NCI-H524 treated with DMSO at 0.1 percent for 48 hours (cell line): ENCODE data around the gene RAE1.

ENCODE experiments used
- DNase-seq: peaks from one replicate; lab custom pipeline; 2025; lab: John Stamatoyannopoulos, UW

RAE1 gene

DNA sequence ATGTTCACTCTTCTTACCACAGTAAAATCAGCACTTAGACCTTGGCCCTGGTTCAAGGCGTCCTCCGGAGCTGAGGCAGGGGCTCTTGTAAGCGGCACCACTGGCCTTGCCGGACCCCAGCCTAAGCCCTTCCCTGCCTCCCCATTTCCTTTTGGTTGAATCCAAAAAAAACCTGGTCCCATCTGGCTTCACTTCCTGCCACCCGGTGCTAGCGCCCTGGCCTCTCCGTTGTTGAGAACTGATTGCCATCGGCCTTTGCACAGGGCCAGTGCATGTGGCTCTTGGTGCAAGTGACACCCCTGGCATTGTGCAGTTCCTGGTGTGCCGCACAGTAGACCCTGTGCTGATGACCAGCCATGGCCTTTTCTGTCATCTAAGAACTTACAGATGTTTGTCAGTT is 21.1 kb downstream of the RAE1 start:
- DNase-seq = no peak

DNA sequence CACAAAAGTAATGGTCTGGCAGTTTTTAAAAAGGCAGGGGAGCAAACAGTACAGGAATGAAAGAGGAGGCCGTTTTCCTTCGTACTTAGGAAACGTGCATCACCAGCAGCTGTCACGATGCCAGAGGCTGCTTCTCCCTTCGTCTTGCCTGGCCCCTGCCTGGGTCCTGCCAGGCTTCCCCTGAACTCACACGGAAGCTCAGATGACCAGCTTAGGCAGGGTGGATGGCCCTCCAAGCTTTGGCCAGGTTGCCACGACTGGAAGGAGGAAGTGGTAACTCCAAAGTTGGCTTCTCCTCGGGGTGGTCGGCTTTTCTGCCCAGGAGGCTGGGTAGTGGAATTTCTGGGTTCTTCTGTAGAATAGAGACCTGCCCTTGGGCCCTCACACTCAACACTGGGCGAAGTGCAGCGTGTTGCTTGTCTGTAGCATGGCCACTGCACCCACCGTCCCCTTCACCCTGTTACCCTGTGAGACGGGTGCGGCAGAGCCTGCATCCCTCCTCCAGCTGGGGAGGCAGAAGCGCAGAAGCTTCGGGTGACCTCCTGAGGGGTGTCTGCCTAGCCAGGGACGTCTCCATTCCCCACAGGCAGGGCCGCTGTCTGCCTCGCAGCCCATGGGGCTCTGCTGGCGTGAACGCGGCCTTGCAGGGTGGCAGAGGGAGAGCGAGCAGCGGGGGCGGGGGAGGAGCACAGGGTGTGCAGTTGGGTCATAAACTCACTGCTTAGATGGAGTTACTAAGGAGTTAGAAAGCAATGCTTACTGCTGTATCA is 21.7 kb downstream of the RAE1 start:
- DNase-seq = no peak

DNA sequence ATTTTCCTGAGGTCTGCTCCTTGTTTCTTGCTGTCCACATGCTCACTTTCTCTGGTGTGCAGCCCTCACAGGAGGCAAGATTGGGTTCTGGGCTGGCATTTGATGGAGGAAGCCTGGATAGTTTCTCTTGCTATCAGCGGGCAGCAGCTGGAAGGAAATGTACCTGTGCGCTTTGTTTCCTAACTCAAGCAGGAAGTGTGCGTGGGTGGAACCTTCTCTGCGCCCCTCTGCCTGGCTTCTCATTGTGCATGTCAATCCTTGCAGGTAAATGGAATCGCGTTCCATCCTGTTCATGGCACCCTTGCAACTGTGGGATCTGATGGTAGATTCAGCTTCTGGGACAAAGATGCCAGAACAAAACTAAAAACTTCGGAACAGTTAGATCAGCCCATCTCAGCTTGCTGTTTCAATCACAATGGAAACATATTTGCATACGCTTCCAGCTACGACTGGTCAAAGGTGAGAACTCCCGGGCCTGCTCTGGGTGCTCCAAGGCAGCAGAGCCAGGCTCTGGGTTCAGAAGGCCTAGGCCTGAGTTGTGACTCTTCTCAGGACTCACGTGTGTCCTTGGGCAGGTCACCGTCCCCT is 23.4 kb downstream of the RAE1 start:
- DNase-seq = no peak

DNA sequence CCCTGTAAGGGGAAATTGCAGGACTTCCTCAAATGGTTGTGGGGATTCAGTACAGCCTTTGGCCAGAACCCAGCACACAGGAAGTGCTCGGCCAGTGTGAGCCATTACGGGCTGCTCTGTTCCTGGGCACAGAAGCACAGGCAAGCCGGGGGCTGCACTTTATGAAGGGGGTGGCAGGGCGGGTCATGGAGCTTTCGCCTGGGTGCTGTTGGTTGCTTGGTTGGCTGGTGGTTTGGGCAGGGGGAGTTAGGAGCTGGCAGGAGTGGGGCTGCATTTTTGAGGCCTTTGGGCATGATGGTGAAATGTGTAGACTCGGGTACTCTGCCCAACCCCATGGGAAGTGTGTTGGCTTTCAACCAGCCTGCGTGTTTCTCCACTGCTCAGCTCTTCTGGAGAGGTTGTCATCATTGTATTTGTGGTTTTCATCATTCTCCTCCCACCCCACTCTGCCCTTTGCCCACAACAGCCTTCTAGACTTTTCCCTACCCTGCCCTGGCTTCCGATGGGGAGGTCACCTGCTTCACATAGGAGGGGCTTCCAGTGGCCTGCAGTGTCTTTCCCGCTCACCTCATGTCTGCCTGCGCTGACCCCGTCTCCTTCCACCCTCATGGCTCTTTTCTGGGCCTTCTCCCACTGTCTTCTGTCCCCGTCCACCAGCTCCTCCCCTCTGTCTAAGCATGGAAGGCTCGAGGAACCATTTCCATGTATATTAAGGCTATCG is 24.0 kb downstream of the RAE1 start:
- DNase-seq = no peak

DNA sequence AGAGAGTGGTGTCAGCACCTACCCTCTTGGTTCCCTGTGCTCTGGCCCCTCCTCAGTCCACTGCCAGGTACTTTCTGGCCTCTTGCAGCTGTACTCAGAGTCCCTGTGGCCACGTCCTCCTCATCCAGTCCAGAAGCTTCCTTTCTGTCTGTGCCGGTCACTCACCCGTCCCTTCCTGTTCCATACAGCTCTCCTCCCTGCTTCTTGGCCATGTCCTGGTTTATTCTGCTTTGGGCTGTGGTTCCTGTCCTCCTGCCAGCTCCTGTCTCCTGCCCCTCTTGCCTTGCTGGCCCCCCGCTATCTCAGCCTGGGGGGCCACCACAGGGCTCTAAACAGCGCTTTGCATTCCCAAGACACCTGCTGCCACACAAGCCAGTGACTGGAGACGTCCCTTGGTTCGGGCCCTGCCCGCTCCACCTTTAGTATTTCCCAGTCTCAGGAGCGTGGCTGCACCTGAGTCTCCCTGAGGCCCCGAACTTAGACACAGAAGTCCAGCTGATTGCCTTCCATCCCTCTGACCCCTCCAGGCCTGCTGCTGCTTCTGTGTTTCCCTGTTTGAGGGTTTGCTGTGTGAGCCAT is 24.7 kb downstream of the RAE1 start:
- DNase-seq = no peak

DNA sequence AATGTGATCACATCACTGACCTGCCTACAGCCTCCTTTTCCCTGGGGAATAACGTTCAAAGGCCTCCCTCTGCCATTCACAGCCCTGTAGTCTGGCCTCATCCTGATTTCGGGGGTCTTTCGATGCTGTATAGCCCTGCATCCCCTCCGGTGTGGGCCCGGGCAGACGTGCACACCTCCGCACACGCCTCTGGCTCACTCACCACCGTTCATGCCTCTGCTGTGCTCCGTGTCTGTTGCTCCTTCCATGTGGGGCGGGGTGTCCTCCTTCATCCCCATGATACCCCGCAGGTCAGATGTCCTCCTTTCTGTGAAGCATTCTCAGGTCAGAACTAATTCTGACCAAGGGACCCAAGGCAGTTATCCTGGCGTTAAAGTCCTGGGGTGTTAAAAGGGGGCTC is 26.3 kb downstream of the RAE1 start:
- no peak for DNase-seq

DNA sequence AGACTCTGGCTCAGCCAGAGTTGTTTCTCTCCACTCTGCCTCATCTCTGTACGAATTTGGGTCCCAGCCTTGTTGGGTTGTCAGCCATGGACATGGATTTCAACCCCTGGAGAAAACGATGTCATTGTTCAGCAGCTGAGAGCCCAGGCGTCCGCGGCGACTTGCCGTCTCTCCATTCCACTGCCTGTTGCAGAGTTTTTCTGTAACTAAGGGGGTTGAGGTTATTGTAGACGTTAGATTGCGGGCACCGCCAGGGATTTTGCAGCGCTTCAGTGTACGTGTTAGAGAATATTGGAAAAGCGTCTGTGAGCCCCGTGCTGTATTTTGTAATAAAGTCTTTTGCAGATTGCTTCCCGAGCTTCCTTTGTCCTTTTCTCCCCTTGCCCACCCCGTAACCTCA is 27.1 kb downstream of the RAE1 start:
- no peak for DNase-seq

DNA sequence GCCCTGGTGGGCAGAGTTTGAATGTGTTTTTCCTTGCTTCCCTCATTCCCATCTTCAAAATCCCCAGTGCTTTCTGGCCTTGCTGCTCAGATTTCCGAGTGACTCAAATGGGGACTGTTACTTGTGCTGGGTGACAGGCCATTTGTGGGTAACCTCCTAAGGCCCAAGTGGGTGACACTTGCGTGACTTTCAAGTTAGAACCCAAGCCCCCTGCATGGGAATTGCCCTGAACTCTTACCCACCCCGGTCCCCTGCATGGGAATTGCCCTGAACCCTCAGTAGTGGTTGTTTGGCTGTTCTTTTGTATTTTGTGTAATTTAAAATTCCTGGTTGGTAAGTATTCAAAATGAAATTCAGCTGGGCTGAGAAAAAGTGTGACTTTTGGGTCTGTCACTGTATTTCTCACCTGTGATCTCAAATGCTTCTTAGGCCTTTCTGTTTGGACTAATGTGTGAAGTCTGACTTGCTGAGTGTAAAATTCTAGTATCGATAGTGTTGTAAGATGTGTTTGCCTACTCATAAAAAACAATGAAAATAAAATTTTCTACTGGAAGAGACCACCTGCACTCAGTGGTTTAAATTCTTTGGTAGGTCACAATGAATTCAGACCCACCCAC is 27.7 kb downstream of the RAE1 start:
- no peak for DNase-seq

DNA sequence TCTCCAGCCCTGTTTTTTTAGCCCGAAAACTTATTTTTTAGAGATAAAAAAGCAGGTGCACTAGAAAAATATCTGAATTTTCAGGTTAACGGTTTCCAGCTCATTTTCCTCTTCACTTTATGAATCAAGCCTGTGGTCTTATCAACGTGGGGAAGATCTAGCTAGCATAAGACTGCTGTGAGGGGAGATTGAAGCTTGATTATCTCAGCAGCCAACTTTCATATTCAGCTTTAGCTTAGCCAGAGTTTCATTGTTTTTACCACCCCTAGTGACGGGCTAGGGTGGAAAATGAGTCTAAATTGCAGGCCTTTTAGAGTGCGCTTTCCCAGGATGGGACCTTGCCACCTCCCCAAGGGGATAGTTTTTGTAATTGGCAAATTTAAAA is 28.2 kb downstream of the RAE1 start:
- DNase-seq = no peak

DNA sequence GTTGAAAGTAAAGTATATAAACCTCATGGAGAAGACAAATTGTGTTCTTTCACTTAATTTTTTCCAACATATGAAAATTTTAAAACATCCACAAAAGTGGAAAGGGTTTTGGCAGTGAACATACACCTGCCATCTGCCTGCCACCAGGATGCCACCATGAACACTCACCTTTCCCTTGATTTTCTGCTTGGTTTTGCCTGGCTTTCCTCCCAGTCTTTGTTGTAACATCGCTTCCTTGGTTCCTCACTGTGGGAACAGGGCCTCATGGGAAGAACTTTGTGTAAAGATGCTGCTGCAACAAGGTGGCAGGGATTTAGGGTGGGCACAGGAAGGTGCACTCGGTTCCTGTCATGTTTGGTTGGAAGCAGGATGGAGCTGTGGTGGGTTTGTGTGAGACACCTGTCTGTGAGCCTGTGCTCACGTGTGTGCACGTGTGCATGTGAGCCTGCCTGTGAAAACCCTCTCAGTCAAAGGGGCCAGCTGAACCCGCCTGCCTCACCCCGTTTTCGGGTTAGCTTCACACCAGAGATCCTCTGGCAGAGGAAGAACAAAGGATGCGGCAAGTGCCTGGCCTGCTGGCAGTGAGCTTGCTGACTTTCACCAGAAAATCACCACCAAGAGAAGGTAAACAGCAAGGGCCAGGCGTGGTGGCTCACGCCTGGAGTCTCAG is 29.2 kb downstream of the RAE1 start:
- DNase-seq = no peak

DNA sequence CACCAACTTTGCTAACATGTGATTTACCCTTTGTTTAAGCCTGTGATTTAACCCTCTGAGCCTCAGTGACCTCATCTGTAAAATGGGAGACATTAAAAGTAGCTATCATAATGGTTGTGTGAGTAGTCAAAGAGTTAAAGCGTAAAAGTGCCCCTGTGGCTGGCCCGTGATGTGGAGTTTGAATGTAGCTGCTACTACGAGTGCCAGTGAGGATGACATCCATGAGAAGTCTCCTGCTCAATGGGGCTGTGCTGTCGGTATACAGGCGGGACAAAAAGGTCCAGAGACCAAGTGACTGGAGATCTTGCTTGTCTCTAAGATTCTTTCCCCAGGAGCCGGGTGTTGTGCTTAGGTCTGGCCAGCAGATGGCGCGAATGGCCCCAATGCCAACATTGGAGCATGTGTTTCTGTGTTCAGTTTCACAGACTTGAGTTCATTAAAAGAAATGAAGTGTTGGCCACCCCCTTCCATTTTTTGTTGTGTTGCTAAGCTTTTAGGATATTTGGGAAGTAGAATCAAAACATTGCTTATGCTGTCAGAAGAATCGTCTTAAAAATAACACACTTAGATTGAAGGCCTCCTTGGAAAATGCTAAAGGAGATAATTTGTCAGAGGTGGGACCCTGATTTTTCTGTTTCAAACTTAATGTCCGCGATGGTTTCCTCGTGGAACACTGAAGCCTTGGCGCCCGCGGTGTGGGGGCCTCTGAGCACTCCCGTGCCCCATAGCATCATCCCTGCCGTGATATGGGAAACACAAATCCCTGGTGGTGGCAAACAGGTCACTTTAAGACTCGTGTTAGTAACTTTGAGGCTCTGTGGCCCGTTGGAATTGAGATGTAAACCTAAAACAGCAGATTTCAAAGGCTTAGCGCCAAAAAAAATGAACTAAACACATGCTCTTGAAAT is 30.8 kb downstream of the RAE1 start:
- no peak for DNase-seq

DNA sequence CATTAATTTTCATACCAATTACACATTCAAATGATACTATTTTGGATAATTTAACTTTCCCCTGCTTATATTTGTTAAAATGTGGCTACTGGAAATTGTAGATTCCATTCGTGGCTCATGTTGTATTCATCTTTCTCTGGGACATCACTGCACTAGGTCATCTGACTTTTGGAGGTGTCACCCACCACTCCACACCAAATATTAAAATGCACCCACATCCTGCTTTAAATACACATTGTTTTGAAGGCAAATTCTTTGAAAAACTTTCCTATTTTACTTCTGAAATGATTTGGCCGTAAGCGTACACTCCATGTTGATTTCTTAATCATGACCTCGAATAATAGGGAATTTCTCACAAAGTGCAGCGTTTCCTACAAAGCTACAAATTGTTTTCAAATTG is 31.5 kb downstream of the RAE1 start:
- no peak for DNase-seq

DNA sequence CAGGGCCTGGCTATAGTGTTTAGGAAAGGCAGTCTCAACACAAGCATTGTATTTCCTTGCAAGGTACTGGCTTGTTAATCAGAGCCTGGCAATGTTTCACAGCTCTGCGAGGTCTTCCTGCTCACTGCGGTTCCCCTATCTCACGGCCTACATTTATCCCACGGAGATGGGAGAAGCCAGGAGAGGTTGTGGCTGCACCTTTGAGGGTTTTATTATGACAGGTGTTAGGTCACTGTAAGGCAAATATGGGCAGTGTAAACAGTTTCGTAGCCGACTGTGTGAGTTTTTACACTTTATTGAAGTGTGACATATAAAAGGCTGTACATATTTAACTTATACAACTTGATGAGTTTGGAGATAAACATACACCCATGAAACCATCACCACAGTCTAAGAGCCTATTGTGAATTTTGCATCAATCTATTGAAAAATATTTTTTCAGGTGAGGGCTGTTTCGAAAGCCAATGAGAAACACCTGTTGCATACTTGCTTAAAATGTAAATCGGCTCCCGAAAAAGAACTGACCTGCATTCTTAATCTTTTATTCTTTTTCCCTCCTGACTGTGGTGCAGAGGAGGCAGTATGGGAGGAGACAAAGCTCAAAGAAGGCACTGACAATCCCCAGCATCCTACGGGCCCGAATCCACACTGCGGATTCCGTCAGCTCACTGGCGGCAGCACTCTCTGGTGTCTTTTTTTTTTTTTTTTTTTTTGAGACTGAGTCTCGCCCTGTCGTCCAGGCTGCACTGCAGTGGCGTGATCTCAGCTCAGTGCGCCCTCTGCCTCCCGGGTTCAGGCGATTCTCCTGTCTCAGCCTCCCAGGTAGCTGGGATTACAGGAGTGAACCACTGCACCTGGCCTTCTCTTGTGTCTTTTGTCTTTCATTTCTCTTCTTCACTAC is 32.6 kb downstream of the RAE1 start:
- DNase-seq = no peak

DNA sequence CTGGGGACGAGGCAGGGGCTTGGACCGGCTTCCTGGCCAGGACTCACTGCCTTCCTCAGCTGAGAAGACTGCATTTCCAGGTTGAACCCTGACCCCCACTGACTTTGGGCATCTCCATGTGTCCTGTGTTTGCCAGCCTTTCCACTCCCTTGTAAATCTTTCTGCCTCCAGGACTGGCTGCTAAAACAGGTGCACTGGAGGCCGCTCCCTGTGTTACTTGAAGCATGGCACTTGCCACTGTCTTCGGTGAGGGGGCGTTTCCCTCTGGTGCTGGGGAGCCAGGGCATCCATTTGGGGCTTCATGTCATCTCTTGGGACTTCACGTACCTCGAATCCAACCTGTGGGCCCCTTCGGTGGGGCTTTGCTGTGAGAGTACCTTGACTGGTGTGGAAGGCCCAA is 33.4 kb downstream of the RAE1 start:
- DNase-seq = no peak

DNA sequence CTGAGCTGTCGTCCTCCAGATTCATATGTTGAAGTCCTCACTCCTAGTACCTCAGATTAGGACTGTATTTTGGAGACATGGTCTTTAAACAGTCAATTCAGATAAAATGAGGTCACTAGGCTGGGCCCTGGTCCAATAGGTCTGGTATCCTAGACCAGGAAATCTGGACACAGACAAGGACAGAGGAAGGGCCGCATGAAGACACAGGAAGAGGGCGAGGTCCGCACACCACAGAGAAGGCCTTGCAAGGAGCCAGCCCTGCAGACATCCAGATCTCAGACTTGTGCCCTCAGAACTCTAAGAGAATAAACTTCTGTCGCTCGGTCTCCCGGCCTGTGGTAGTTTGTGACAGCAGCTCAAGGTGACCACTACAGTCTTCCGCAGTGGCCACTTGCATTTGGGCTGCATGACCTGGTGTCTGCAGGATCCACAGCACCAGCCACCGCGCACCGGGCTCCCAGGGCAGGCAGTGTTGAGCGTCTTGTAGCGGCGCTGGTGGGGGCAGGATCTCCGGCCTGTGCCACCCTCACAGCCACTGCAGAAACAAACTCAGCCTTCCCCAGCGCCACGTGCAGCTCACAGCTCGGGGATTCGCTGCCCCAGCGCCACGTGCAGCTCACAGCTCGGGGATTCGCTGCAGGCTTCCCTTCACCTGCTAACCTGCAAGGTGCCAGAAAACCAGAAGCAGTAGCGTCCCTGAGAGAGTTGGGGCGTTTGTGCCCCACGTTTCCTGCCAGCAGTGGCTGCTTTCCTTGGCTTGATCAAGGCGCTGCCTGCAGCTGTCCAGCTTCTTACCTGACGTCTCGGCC is 34.1 kb downstream of the RAE1 start:
- no peak for DNase-seq

DNA sequence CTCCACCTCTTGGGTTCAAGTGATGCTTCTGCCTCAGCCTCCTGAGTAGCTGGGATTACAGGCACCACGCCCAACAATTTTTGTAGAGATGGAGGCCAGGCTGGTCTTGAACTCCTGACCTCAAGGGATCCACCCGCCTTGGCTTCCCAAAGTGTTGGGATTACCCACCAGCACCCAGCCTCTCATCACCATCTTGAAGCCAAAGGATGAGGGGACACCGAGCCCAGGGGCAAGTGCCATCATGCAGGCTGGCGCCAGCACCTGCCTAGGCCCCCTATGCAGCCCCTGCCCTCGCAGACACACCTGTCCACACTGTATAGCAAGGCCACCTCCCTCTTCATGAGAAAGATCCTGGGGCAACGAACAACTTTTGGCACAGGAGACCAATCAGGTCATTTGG is 34.9 kb downstream of the RAE1 start:
- no peak for DNase-seq

DNA sequence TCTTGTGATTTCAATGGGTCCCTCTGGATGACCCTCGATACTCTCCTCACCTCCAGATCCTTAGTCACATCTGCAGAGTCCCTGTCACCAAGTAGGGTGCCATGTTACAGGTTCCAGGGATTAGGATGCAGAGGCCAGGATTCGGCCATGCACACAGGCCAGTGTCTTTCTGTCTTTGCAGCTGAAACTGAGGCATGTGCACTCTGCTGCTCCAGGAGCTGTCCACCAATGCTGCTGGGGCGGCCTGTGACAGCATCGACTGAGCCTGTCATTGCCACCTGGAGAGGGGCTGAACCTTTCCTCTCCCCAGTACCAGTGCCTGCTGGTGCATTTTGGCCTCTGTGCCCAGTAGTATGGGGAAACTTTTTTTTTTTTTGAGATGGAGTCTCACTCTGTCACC is 35.7 kb downstream of the RAE1 start:
- DNase-seq = no peak

DNA sequence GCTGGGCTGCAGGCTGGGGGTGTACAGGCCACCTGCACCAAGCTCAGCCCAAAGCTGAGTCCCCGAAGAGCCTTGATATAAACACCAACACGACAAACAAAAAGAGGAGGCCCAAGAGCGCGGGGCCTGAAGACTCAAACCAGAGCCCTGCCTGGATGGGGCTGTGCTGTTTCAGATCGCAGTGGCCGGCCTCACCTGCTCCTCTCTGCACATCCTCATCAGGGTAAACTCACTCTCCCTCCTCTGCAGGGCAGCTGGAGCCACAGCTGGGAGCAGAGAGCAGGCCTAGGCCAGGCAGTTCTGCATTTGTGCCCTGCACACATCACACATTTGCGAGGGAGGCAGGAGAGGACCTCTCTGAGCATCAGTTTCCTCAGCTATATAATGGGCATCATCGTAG is 36.4 kb downstream of the RAE1 start:
- DNase-seq = no peak

DNA sequence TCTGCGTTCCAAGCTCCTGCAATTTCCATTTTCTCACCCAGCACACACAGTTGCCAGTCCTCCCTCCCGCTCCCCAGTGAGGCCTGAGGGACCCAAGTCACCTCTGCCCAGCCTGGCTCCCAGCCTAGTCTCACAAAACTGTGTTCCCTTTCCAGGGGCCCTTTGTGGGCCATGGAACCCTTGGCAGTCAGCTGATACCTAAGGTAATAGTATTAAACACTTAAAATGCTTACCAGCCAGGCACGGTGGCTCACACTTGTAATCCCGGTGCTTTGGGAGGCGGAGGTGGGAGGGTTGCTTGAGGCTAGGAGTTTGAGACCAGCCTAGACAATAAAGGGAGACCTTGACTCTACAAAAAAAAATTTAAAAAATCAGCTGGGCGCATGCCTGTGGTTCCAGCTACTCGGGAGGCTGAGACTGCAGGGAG is 36.9 kb downstream of the RAE1 start:
- DNase-seq = no peak
